NCI-H446 (cell line): ENCODE measurements around the gene UPP1.

Experiments
- DNase-seq, 2 experiments: peaks; one replicate each; lab custom pipeline; 2025; lab: John Stamatoyannopoulos, UW

UPP1 gene

DNA sequence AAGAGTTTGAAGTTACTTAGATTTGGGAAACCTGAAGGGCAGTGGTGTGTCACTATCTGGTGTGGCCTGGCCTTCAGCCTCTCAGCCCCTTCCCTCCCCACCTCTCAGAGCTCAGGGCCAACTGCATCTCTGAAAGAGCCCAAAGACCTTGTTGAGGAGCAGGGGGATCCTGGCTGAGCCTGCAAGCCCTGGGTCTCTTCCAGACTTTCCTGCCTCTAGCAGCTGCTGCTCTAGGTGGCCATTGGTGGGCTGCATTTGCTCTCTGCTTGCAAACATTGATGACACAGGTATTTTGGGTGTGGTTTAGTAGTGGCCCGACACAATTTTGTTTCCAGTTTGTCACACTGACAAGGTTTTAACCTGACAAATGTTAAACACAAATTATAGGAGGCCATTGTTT lies 3.1 kb upstream of the UPP1 start:
- DNase-seq: no peak

DNA sequence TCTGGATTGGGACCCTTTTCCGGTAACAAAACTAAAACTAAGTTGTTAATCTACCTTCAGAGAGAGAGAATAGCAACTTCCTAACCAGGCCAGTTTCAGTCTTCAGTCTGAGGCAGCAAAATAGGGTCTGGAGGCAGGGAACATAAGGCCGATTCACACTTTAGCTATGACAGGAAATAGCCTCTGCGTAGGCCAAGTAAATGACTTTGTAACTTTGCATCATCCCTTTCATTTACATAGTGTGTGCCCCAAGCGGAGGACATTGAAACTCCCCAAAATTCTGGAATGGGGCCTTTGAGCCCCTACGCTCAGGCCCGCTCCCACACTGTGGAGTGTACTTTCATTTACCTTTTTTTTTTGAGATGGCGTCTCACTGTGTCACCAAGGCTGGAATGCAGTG lies 1.7 kb upstream of the UPP1 start:
- no peak for DNase-seq

GRCh38 chr7:48088559-48089045 lies 463 bp upstream of the UPP1 start:
- DNase-seq: no peak

DNA sequence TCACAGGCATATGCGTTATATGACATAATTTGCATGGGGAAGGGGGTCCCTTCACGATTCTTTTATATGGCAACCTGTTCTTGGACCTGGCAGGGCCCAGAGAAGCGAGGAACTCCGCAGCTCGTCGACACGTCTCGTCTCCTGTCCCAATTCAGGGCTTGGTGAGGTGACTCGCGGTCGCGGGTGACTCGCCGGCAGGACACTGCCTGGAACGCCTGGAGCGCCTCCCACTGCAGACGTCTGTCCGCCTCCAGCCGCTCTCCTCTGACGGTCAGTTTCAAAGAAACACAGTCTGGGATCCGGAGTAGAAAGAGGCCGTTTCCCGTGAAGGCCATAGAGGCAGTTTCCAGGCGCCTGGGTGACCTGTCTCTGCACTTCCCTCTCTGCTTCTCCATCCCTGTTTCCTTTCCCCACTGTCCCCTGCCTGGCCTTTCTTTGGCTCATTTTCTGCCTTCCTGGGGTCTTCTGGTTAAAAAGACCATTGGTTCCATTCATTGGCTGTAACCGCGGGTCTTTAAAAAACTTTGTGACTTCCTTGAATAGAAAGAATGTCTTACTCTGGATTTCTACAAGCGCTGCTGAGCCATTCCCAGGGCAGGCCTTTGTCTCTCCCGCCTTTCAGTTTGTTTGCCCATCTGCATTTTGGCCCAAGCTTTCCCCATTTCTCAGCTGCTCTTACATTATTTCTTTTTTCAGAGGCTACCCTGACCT lies 1.2 kb downstream of the UPP1 start:
- no peak for DNase-seq

DNA sequence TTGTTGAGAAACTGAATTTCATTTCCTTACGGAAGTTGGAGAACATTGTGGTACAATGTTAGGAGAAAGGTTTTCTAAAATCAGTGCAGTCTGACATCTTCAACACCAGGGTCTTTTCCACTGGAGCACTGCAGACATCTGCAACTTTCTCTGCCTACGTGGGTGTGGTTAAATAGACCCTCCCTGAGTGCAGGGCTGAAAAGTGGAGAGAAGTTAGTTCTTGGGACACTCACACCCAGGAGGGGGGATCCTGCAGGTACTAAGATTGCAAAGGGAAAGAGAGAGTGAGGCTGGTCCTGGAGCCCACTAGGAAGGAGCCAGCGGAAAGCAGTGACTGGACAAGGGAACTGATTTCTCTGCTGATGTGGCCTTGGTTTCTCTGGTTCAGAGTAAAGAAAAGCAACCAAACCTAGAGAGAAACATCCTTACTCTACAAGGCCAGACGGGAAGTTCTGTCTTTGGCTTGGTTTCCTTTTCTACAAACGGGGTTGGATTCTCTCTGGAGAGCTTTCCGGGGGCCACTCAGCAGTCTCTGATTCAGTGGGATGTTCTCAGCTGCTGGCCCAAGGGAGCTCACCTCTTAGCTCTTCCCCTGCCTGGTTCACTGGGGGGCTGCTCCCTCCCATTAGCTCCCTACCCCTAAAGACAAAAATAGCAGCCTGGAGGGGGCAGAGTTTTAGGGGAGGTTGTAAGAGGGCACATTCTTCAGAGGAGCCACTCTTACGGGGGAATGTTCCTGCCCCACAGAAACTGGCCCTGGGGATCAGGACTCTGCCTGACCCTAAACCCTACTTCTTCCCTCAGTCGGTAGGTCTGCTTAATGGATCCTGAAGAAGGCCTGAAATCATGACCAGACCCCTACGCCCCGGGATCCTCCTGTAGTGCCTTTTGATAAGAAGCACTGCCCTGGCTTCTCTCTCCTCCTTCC lies 2.7 kb downstream of the UPP1 start:
- no peak for DNase-seq

GRCh38 chr7:48094861-48095293 lies 5.8 kb downstream of the UPP1 start:
- DNase-seq: no peak

- no peak for DNase-seq
Measured at GRCh38 chr7:48096273-48096672, 7.2 kb downstream of the UPP1 start.

DNA sequence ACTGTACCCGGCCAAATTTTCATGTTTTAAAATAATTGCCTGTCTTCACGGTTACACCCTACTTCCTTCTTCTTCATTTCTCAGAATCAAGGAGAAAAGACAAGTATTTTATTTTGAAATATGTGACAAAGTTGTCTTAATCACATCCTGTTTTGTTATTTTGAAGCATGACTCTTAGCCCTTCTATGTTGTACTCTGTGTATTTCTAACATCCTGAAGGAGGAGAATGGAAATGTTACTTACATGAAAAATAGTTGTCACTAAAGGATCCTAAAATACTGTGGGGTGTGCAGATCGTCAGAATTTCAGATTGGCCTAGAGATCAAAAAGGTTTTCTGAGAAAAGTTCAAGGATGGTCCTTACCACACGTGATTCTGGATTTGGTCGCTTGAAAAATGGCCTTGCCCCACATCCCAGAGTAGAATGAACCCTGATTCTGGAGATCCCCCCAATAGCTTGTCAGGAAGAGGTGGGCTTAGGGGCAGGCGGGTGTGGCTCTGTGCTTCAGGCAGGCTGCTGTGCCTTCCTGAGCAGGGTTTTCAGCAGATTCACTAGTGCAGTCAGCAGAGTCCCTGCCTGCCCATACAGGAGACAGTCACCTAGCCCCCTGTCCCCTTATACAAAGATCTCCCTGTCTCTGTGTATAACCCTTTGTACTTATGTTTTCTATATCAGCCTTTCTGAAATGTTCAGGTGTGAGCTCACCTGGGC lies 8.6 kb downstream of the UPP1 start:
- no peak for DNase-seq

GRCh38 chr7:48098846-48099245 lies 9.8 kb downstream of the UPP1 start:
- DNase-seq: no peak

GRCh38 chr7:48099781-48100180 lies 10.7 kb downstream of the UPP1 start:
- DNase-seq: no peak

- no peak for DNase-seq
Measured at GRCh38 chr7:48101352-48101751, 12.3 kb downstream of the UPP1 start.

DNA sequence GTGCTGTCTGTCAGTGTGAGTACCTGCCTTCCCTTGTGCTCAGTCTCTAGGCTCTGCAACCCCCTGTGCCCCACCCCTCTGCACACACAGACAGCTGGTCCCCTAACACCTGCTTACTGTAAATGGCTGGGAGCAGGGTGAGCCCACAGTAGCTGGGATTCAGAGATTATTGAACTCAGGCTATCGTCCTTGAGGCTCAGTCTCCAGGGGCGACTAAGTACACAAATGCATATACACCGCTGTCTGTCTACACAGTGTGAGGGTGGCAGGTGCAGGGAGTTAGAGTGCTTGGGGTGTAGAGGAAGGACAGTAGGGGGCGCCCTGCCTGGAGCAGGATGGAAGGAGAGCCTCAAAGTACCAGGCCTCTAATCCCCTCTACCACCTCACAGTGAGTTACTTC lies 12.9 kb downstream of the UPP1 start:
- no peak for DNase-seq

DNA sequence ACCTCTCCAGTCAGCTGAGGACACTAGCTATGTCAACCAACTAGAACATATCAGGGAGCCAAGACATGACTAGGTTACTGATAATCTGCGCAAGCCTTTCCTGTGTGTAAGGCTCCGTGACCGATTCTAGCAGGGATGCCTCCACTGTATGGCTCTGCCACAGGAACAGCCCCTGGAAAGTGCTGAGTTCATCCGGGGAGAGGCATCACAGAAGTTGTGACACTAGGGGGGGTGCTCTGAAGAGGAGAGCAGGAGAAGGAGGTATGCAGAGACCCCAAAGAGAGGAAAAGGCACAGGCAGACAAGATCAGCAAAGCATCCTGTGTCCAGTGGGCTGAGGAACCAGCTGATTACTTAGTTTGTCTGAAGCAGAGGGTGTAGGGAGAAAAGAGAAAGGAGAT lies 13.5 kb downstream of the UPP1 start:
- DNase-seq: no peak

- no peak for DNase-seq
Measured at GRCh38 chr7:48105045-48105444, 16.0 kb downstream of the UPP1 start.

DNA sequence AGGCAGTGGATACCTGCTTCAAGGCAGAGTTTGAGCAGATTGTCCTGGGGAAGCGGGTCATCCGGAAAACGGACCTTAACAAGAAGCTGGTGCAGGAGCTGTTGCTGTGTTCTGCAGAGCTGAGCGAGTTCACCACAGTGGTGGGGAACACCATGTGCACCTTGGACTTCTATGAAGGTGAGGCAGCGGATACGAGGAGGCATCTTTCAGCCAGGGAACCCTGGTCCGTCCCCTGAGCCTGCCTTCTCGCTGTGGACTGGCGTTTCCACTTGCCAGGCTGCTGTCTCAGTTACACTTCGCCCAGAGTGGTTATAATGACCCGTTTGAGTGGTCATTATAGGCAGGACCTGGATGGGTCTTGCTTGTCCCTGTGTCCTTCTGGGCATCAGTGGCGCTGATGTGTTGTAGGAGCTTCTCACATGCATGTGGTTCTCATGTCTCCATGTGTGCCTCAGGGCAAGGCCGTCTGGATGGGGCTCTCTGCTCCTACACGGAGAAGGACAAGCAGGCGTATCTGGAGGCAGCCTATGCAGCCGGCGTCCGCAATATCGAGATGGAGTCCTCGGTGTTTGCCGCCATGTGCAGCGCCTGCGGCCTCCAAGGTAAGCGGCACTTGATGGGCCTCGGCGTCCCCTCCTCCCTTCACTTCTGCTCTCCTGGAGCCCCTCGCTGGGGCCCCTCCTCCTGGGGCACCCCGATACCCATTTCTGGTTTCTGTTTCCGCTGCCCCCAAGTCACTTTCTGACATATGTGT lies 18.0 kb downstream of the UPP1 start:
- DNase-seq: no peak

GRCh38 chr7:48107926-48108472 lies 18.9 kb downstream of the UPP1 start:
- no peak for DNase-seq

DNA sequence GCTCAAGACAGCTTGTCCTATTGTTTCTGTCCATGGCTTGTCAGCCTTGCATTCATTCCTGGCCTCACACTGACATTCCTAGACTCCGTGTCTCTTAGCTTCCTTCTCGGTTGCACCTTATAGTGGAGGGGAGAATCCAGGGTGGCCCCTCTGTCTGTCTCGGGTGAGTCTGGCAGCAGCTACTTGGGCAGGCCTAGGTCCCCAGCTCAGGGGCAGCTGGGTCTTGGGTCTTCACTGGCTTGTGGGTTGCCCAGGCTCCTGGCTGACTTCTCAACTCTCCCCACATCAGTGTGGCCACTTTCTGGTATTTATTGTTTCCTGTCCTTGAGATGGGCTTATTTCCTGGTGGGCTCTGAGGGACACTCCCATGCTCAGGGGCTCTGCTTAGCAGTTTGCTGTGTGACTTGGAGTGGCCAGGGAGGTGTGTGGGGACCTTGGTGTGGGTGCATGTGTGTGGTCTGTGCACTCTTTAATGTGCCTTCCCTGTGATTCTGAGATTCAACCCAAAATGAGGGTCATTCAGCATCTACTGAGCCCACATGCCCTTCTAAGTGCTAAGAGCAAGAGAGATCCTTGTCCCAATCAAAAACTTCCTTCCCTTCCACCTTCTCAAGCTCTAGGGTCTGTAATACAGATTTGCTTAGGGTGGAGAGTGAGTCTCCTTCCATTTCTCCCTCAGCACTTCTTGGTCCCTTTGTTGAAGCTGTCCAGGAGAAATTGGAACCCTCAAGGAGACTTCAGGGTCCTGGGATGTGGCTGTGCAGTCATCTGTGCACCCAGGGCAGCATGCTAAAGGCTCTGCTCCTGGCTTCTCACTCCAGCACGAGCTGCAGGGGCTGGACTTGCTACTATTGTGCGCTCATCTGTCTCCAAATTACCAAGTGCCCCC lies 20.1 kb downstream of the UPP1 start:
- no peak for DNase-seq

DNA sequence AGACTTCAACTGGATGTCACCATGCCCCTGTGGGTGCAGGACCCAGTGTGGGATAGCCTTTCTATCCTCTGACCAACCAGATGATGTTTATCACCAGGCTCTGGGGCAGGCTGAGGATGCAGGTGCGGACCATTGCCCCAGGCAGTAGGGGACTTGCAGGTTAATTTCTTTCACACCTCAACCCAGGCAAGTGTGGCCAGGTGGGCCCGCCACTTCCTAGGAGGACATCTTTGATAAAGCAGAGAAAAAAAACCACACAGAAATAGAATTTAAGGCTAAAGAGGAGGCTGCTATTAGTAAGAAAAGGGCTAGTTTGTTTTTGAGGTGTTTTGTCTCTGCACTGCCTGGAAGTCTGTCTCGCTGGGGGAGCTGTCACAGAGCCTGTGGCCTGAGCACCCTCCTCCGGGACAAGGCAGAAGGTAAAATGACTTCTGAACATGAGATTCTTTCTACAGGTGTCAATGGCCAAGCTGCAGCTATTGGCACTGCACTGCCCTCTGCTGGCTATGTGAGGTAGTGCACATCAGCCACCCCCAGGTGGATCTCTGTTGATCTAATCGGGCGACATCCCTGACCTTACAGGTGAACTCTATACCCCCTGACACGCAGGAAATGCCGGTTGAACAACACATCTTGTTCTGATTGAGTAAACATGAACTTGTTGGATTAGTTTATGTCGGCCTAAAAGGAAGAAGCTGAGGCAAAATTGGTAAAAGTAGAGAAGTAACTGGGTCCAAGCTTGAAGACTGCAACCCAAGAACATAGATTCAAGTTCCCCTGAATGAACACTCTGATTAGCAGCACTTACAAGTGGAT lies 21.0 kb downstream of the UPP1 start:
- peak in 1 of 2 experiments; percentile 42 for DNase-seq

DNA sequence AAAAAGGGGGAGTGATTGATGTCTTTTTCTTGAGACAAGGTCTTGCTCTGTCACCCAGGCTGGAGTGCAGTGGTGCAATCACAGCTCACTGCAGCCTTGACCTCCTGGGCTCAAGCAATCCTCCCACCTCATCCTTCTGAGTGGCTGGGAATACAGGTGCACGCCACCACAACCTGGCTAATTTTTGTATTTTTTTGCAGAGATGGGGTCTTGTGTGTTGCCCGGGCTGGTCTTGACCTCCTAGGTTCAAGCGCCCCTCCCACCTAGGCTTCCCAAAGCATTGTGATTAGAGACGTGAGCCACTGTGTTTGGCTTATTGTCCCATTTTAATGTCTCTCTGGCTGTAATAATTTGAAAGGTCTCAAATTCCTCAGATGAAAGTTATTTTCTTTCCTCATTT lies 21.8 kb downstream of the UPP1 start:
- no peak for DNase-seq

DNA sequence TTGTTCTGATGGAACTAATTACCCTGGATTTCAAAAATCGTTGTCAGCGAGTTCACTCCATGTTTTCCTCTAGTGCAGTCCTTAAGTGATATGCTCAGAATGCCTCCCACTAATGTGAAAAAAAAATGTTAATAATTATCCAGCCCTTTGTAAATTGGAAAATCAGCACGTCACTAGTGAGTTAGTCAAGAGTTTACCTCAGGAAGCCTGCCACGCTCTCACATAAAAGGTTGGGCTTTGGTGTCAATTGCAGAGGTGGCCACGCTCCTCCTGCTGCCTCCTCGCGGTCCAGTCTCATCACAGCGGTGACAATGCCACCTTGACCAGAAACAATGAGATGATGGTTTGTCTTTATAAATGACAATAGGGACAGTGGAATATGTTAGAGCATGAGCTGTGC lies 22.5 kb downstream of the UPP1 start:
- no peak for DNase-seq
